Neural progenitor cell (in vitro differentiated cells): ENCODE data around the gene PDLIM5.

Experiments
- EZH2 ChIP-seq: fragments of 200-600 bp; sonication (generic); IDR thresholded peaks from 2 replicates; pipeline ENCODE4 v1.6.1; 2017; ENCODE audit warnings: antibody characterized with exemption, mild to moderate bottlenecking, moderate library complexity
- EZH2phosphoT487 ChIP-seq: fragments of 200-600 bp; sonication (generic); IDR thresholded peaks from 2 replicates; pipeline ENCODE4 v1.6.1; 2017; ENCODE audit warnings: antibody characterized with exemption
- TF ChIP-seq, protein P1 (sequence below): fragments of 200-600 bp; sonication (generic); IDR thresholded peaks from 2 replicates; pipeline ENCODE4 v1.5.1; 2017; ENCODE audit warnings: antibody characterized with exemption, mild to moderate bottlenecking

DNA sequence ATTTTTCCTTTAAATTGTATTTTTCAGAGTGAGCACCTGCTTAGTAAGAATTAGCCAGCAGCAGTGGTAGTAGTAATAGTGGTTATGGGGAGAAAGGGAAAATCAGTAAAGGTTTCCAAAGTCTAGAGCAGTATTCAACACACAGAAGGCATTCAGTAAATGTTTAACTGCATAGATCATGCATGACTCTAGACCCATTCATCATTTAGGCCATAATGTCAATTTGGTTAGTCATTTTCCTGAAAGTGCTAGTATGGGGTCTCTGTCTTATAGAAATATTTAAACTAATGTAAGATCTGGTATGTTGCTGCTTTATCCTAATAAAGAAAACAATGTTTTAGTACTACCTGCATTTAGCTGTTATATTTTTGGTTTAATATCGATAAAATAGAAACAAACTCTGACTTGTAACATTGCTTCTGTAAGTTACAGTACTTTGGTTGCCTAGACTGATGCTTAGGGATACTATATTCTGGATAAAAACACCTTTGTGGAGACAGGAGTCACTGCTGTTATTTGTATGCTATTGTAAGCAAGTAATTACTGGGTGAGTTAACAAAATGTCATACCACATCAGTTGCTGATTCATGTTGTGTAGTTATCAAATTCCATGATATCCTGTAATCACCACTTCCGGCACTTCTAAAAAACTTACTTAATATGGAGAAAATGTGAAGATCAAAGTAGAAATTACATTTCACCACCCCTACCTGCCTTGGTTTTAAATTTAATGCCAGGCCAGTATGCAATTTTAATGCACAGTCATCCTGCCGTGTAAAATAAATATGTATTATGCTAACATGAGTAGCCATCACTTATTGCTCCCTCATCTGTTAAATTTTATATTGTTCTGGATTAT is 190.2 kb downstream of the PDLIM5 start:
- TF ChIP-seq, protein P1, sequence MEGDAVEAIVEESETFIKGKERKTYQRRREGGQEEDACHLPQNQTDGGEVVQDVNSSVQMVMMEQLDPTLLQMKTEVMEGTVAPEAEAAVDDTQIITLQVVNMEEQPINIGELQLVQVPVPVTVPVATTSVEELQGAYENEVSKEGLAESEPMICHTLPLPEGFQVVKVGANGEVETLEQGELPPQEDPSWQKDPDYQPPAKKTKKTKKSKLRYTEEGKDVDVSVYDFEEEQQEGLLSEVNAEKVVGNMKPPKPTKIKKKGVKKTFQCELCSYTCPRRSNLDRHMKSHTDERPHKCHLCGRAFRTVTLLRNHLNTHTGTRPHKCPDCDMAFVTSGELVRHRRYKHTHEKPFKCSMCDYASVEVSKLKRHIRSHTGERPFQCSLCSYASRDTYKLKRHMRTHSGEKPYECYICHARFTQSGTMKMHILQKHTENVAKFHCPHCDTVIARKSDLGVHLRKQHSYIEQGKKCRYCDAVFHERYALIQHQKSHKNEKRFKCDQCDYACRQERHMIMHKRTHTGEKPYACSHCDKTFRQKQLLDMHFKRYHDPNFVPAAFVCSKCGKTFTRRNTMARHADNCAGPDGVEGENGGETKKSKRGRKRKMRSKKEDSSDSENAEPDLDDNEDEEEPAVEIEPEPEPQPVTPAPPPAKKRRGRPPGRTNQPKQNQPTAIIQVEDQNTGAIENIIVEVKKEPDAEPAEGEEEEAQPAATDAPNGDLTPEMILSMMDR, result no peak
- no peak for TF ChIP-seq EZH2
- no peak for TF ChIP-seq EZH2phosphoT487
